Aorta (tissue), 5 donors: ENCODE data around the gene TSHZ1. TPM values are rescaled to one million over a fixed set of nuclear protein-coding genes. Genes with fewer than 3 reads are reported as not detected.

ENCODE experiments used
- ATAC-seq: fragments of 200-7000 bp; cut with Tn5 transposase; one replicate; pipeline ENCODE4 v1.9.1; 2022; ENCODE audit warnings: moderate library complexity; ENCODE audit not compliant: low FRiP score
- DNase-seq, 2 donors: peaks; one replicate each; pipeline ENCODE4 v3.0.0-alpha.2; 2020
- H3K27ac ChIP-seq, 2 donors: one replicate each; pipeline ENCODE4 v1.5.1; 2013; ENCODE audit warnings: low read length in 2 of 2, mild to moderate bottlenecking in 2 of 2, moderate library complexity in 2 of 2, control low read depth in 1 of 2, inconsistent platforms in 1 of 2, low read depth in 1 of 2
- H3K27me3 ChIP-seq, 2 donors: one replicate each; pipeline ENCODE4 v1.6.1; 2013; ENCODE audit warnings: control low read depth in 1 of 2, low read length in 1 of 2, mild to moderate bottlenecking in 1 of 2, moderate library complexity in 1 of 2; ENCODE audit not compliant: insufficient read depth in 2 of 2, control insufficient read depth in 1 of 2
- H3K36me3 ChIP-seq, 2 donors: one replicate each; pipeline ENCODE4 v1.6.1; 2013; ENCODE audit warnings: control low read depth in 1 of 2, low read length in 1 of 2, mild to moderate bottlenecking in 1 of 2; ENCODE audit not compliant: insufficient read depth in 2 of 2, control insufficient read depth in 1 of 2
- H3K4me1 ChIP-seq, 2 donors: one replicate each; pipeline ENCODE4 v1.6.1; 2013; ENCODE audit warnings: low read length in 2 of 2, control low read depth in 1 of 2, mild to moderate bottlenecking in 1 of 2, moderate library complexity in 1 of 2; ENCODE audit not compliant: insufficient read depth in 2 of 2, control insufficient read depth in 1 of 2
- H3K4me3 ChIP-seq, 2 donors: one replicate each; pipeline ENCODE4 v1.5.1; 2013; ENCODE audit warnings: low read length in 2 of 2, control low read depth in 1 of 2, mild to moderate bottlenecking in 1 of 2
- H3K9me3 ChIP-seq: one replicate; pipeline ENCODE4 v1.6.1; 2013; ENCODE audit warnings: mild to moderate bottlenecking, low read length; ENCODE audit not compliant: control insufficient read depth
- WGBS, 2 donors: extraction: QIAGEN DNeasy Blood & Tissue Kit; methylation state at CpG; one replicate each; pipeline ENCODE4 v1.1.7; 2013; 5-methylcytosine and 5-hydroxymethylcytosine counted together
- intact Hi-C, 2 donors: fragments of 100-400 bp; cut with DNase I; formaldehyde crosslinking; loops; one replicate each; pipeline versions ENCODE4 v1.14.2 to v1.15.0; 2022
- polyA plus RNA-seq, 2 donors: library from polyadenylated mRNA; stranded (reverse); fragments of 200-250 nt; gene quantifications; one replicate each; pipeline ENCODE4 v1.2.3, GENCODE V29; 2013
- total RNA-seq, 2 donors: library from RNA; stranded (reverse); fragmentation: NEBNext Ultra II Directional; extraction: Animal tissue kit (Norgen Biotek cat#: 25700); gene quantifications; one replicate each; pipeline ENCODE4 v1.2.1, GENCODE V29; 2021
- donor health status: healthy with polysubstance abuse.
- donor health status: Bipolar disorder and iron deficiency.
- donor health status: DM: no; HTN: no; CAD: no.
- donor health status: DM: no; HTN: no; CAD: no.
- donor health status: DM: yes; HTN: yes; CAD: no.

The TSHZ1 gene
- total and polyA plus RNA-seq, 4 donors, result 3.3 to 26.0 (median 11.8) TPM

DNA sequence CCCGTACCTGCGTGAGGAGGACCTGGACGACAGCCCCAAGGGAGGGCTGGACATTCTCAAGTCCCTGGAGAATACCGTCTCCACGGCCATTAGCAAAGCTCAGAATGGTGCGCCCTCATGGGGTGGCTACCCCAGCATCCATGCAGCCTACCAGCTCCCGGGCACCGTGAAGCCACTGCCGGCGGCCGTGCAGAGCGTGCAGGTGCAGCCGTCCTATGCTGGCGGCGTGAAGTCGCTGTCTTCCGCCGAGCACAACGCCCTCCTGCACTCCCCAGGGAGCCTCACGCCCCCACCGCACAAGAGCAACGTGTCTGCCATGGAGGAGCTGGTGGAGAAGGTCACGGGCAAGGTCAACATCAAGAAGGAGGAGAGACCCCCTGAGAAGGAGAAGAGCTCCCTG, 76.4 kb downstream of the TSHZ1 start:
- intact Hi-C loops, result no loop called here
- 98 to 100% methylated on average over 23 of the region's 23 CpGs for WGBS, 2 donors
- no peak overlapping the region for H3K27ac ChIP-seq
- H3K4me3 ChIP-seq, result no peak overlapping the region
- no peak for DNase-seq
- H3K4me1 ChIP-seq, result no peaks in the 10 kb centered on the region
- peaks cover 0 to 2% of the 10 kb centered on the region in 2 donors for H3K36me3 ChIP-seq
- H3K9me3 ChIP-seq, result no peaks in the 10 kb centered on the region
- no peaks in the 10 kb centered on the region for H3K27me3 ChIP-seq
- no peak for ATAC-seq

DNA sequence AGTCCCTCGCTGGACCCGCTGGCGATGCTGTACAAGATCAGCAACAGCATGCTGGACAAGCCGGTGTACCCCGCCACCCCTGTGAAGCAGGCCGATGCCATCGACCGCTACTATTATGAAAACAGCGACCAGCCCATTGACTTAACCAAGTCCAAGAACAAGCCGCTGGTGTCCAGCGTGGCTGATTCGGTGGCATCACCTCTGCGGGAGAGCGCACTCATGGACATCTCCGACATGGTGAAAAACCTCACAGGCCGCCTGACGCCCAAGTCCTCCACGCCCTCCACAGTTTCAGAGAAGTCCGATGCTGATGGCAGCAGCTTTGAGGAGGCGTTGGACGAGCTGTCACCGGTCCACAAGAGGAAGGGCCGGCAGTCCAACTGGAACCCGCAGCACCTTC, 77.1 kb downstream of the TSHZ1 start:
- Histone ChIP-seq H3K36me3 (peaks cover 0 to 2% of the 10 kb centered on the region in 2 donors), H3K4me1 (no peaks in the 10 kb centered on the region), H3K27me3 (no peaks in the 10 kb centered on the region), H3K9me3 (no peaks in the 10 kb centered on the region), H3K4me3 (no peak overlapping the region), H3K27ac (no peak overlapping the region)
- intact Hi-C loops, result no loop called here
- no peak for DNase-seq
- no peak for ATAC-seq
- 98% methylated on average over 24 of the region's 24 CpGs for whole genome bisulfite sequencing, 2 donors

DNA sequence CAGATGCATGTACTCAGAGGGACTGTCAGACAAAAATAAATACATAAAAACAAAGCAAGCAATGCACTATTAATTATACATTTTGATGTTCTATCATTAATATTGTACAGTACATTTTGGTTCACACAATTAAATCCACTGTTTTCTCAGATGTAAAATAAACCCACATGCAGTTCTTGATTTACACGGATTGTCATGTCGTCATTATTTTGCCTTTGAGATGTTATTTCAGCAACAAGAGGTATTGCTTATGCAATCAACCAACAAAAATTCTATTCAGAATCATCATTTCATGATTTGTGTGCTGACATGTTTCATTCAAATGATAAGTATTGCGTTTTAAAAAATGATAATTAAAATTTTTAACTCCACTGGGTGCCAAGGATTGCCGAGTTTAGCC, 79.2 kb downstream of the TSHZ1 start:
- ATAC-seq (no peak), DNase-seq (no peak)
- Histone ChIP-seq H3K36me3 (peaks cover 0 to 2% of the 10 kb centered on the region in 2 donors), H3K4me1 (no peaks in the 10 kb centered on the region), H3K9me3 (no peaks in the 10 kb centered on the region), H3K4me3 (no peak overlapping the region), H3K27me3 (no peaks in the 10 kb centered on the region), H3K27ac (no peak overlapping the region)
- intact Hi-C loops, result no loop called here
- WGBS, 2 donors, result 93 to 94% methylated on average over 4 of the region's 4 CpGs

DNA sequence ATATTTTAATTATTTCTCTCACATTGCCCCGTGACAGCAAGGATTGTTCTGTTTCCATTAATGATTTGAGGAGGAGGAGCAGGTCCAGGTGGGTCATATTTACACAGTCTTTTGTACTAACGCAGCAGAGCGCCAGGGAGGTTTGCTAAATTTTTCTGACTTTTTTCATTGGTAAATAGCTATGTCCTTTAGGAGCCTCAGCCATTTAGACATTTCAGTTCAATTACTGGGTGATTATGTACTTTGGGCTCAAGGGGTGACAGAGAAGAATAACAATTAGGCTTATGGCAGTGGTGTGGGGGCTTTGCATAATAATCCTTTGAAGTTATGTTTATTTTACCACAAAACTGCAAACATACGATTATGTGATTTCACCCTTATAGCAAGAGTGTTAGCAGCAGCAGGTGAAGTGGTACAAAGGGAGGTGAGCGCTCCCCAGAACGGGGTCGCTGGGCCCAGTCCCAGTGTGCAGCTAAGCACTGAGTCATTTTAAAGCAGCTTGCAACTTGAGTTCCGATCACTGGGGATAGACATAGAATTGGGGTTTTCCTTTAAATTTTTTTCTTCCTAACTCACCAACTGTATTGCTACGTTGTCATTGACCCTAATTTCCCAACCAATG, 80.3 kb downstream of the TSHZ1 start:
- Histone ChIP-seq H3K27me3 (no peaks in the 10 kb centered on the region), H3K36me3 (peaks cover 0 to 2% of the 10 kb centered on the region in 2 donors), H3K9me3 (no peaks in the 10 kb centered on the region), H3K27ac (no peak overlapping the region), H3K4me1 (no peaks in the 10 kb centered on the region), H3K4me3 (no peak overlapping the region)
- 95% methylated on average over 9 of the region's 9 CpGs for WGBS, 2 donors
- ATAC-seq, result no peak
- intact Hi-C loops, result no loop called here
- DNase-seq, result no peak

DNA sequence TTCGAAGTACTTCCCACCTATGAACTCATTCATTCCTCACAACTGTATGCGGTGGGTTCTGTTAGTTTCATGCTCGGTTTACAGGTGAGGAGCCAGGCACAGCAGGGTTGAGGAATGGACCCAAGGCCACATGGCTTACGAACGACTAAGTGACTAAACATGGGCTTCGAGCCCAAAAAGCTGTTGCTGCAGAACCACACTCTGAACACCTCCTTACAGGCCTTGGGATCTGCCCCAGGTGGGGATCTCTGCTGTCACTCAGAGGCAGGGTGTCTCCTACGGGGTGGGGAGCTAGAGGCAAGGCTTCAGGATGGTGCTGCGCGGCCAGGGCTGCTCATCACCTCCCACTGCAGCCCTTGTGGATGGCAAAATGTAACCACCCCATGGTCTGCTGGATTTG, 80.9 kb downstream of the TSHZ1 start:
- ATAC-seq, result no peak
- intact Hi-C loops, result no loop called here
- 90 to 96% methylated on average over 9 of the region's 9 CpGs for whole genome bisulfite sequencing, 2 donors
- Histone ChIP-seq H3K4me3 (no peak overlapping the region), H3K27ac (no peak overlapping the region), H3K27me3 (no peaks in the 10 kb centered on the region), H3K9me3 (no peaks in the 10 kb centered on the region), H3K4me1 (no peaks in the 10 kb centered on the region), H3K36me3 (no peaks in the 10 kb centered on the region)
- DNase-seq, result no peak

DNA sequence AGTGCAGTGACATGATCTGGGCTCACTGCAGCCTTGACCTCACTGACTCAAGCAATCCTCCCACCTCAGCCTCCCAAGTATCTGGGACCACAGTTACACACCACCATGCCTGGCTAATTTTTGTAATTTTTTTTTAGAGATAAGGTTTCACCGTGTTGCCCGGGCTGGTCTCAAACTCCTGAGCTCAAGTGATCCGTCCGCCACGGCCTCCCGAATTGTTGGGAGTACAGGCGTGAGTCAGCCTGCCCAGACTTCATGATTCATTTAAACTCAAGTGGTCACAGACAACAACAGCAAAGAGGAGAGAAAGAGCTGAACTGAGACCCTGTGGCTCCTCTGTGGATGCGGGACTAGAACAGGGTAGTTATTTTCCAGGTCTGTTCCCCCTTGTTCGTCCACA, 83.0 kb downstream of the TSHZ1 start:
- intact Hi-C loops, result no loop called here
- H3K27me3 ChIP-seq, result no peaks in the 10 kb centered on the region
- no peaks in the 10 kb centered on the region for H3K9me3 ChIP-seq
- WGBS, 2 donors, result 87 to 92% methylated on average over 9 of the region's 9 CpGs
- DNase-seq (no peak), ATAC-seq (no peak)
- H3K4me1 ChIP-seq, result no peaks in the 10 kb centered on the region
- H3K36me3 ChIP-seq, result no peaks in the 10 kb centered on the region
- no peak overlapping the region for H3K27ac ChIP-seq
- H3K4me3 ChIP-seq, result no peak overlapping the region

DNA sequence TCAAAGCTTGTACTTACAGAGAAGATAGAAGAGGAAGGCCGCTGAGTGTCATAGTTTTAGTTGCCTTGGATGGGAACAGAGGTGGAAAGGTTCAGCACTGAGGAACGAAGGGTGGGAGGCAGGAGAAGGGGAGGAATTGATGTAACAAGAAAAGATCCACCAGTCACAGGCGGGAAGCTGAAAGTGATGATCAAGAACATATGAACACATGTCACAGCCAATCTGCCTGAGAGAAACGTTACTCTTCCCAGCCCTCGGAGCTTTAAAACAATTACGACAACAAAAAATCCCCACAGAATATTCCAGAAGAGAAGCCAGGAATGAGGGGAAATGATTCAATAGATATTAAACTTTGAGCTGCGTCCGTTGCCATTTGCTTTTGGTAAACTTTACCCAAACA, 87.1 kb downstream of the TSHZ1 start:
- no peaks in the 10 kb centered on the region for H3K9me3 ChIP-seq
- no peak for ATAC-seq

DNA sequence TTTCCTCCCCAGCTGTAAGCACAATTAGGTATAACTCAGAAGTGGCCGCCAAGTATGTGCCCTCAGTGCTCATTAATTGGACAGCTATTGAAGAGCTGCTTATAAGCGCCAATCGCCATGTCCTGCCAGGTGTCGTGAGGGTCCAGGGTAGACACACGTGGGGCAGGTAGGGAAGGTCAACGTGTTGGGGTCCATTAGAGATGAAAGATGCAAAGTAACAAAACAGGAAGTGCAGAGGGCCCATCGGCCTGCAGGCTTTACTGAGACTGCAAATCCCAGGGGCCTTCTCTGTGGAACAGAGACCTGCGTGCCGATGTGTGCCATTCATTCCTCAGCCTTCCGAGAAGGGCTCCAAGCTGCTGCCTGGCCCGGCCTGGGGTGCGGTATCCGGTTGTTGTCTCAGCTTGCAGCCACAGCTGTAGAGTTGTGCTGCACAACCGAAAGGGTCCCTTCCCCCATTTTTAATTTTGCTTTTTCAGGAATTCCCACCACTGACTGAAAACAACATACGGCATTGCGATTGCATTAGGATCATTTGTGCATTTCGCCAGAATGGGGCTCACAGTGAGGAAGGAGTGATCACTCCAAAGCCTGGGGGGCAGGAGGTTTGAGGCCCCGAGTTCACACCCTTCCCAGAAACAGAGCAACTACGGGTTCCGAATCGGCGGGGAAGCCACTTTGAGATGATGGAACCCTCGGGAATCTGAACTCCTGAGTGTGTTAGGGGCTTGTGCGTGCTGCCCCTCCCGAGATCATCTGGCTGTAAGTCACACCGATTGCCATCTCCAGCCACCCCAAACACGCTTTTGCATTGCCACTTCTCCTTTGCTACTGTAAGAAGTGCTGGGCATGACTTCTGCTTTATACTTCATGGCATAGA, 94.3 kb downstream of the TSHZ1 start:
- Histone ChIP-seq H3K9me3 (no peaks in the 10 kb centered on the region), H3K4me1 (no peaks in the 10 kb centered on the region), H3K27me3 (no peaks in the 10 kb centered on the region), H3K4me3 (no peak overlapping the region), H3K27ac (no peak overlapping the region), H3K36me3 (no peaks in the 10 kb centered on the region)
- no peak for DNase-seq
- 71 to 89% methylated on average over 27 of the region's 27 CpGs for WGBS, 2 donors
- intact Hi-C loops, result no loop called here
- no peak for ATAC-seq

More for the DNA sequence above, 87.1 kb downstream of the TSHZ1 start:
- no peaks in the 10 kb centered on the region for H3K36me3 ChIP-seq
- no peaks in the 10 kb centered on the region for H3K27me3 ChIP-seq
- no peaks in the 10 kb centered on the region for H3K4me1 ChIP-seq
- intact Hi-C loops, result no loop called here
- WGBS, 2 donors, result 70 to 76% methylated on average over 8 of the region's 8 CpGs
- no peak for DNase-seq
- H3K4me3 ChIP-seq, result no peak overlapping the region
- no peak overlapping the region for H3K27ac ChIP-seq

DNA sequence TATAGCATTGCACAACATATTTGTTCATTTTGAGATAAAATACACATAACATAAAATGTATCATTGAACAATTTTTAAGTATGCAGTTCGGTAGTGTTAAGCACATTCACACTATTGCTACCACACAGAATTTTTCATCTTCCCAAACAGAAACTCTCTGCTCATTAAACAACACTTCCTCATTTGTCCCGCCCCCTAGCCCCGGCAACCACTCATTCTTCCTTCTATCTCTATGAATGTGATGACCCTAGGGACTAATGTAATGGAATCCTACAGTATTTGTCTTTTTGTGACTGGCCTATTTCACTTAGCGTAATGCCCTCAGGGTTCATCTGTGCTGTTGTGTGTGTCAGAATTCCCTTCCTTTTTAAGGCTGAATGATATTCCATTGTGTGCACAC, 95.4 kb downstream of the TSHZ1 start:
- intact Hi-C loops, result no loop called here
- no peak overlapping the region for H3K4me3 ChIP-seq
- H3K27ac ChIP-seq, result no peak overlapping the region
- H3K4me1 ChIP-seq, result no peaks in the 10 kb centered on the region
- peaks cover 1% of the 10 kb centered on the region for H3K9me3 ChIP-seq
- H3K36me3 ChIP-seq, result no peaks in the 10 kb centered on the region
- no peak for DNase-seq
- WGBS, 2 donors, result 87 to 90% methylated on average over 4 of the region's 4 CpGs
- no peaks in the 10 kb centered on the region for H3K27me3 ChIP-seq
- ATAC-seq, result no peak
